Transverse colon (tissue), 3 donors: ENCODE results near the gene TNS4.

Experiments used
- EP300 ChIP-seq: sonication (generic); formaldehyde crosslinking; IDR thresholded peaks from one replicate; pipeline ENCODE4 v1.6.1; 2017; ENCODE audit warnings: antibody characterized with exemption, low read depth
- POLR2A ChIP-seq: fragments of 450-650 bp; IDR thresholded peaks from one replicate; pipeline ENCODE4 v1.6.1; 2016; ENCODE audit warnings: antibody characterized with exemption, mild to moderate bottlenecking, moderate library complexity
- TF ChIP-seq, protein P1 (sequence below), 5 experiments: fragments of 200-600 bp in 3 of 5; fragments of 450-650 bp in 2 of 5; sonication (generic) in 3 of 5; IDR thresholded peaks; 1 replicate in 2 of 5; 2 replicates in 3 of 5; pipeline ENCODE4 v1.5.1; 2016 to 2017; ENCODE audit warnings: antibody characterized with exemption in 5 of 5, inconsistent platforms in 3 of 5, mild to moderate bottlenecking in 2 of 5, moderate library complexity in 1 of 5

- TF ChIP-seq, protein P1, sequence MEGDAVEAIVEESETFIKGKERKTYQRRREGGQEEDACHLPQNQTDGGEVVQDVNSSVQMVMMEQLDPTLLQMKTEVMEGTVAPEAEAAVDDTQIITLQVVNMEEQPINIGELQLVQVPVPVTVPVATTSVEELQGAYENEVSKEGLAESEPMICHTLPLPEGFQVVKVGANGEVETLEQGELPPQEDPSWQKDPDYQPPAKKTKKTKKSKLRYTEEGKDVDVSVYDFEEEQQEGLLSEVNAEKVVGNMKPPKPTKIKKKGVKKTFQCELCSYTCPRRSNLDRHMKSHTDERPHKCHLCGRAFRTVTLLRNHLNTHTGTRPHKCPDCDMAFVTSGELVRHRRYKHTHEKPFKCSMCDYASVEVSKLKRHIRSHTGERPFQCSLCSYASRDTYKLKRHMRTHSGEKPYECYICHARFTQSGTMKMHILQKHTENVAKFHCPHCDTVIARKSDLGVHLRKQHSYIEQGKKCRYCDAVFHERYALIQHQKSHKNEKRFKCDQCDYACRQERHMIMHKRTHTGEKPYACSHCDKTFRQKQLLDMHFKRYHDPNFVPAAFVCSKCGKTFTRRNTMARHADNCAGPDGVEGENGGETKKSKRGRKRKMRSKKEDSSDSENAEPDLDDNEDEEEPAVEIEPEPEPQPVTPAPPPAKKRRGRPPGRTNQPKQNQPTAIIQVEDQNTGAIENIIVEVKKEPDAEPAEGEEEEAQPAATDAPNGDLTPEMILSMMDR (IDR thresholded peaks at IDR 0.05), result no peak
- TF ChIP-seq POLR2A (no peak), EP300 (no peak)
Observed at GRCh38 chr17:40431231-40431602, 70.2 kb downstream of the TNS4 start.
